ENCODE results near the gene BMPR1B. TPM values are rescaled to one million over a fixed set of nuclear protein-coding genes. Genes with fewer than 3 reads are reported as not detected.

The BMPR1B gene
- total RNA-seq, 1 experiment from 2014 or later = 0.35 TPM

DNA sequence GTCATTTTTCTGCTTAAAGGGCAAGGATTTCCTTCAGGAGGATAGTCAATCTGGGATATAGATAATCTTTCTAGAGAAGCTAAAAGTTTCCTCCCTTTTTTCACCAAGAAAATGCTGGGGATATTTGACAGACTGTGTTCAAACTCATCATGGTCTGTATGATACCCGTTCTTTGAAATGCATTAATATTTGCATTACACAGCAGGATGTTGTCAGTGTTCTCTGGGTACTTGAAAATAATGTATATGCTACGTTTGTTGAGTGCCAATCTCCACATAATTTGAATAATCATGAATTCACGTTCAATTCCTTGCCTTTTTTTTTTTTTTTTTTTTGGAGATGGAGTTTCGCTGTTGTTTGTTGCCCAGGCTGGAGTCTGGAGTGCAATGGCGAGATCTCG is 18.0 kb upstream of the BMPR1B start:
- Histone ChIP-seq H4K91ac (ENCODE audit: insufficient read length, low read depth, low read length) (no peak overlapping the region), H2AFZ (ENCODE audit: low read length) (no peak overlapping the region), H4K5ac (ENCODE audit: insufficient read length, low read depth, low read length) (no peak overlapping the region), H3T11ph (ENCODE audit: low read length) (no peak overlapping the region), H3K56ac (ENCODE audit: insufficient read length, low read depth, low read length) (no peak overlapping the region), H3K9ac (ENCODE audit: extremely low read depth, insufficient read length, low read length) (no peak overlapping the region), H2BK20ac (ENCODE audit: low read depth, low read length, poor library complexity, severe bottlenecking) (no peak overlapping the region), H3K79me2 (ENCODE audit: insufficient read depth, low read length) (no peaks in the 10 kb centered on the region), H3K27me3 (ENCODE audit: insufficient read depth, low read length) (no peaks in the 10 kb centered on the region), H3K18ac (ENCODE audit: insufficient read length, low read depth, low read length) (no peak overlapping the region), H3K9me3 (ENCODE audit: control insufficient read depth, low read depth, low read length) (no peaks in the 10 kb centered on the region), H3K23ac (ENCODE audit: insufficient read length, low read depth, low read length) (no peak overlapping the region), H3K23me2 (ENCODE audit: insufficient read length, low read depth, low read length, poor library complexity, severe bottlenecking) (no peaks in the 10 kb centered on the region), H4K20me1 (ENCODE audit: control insufficient read depth, insufficient read depth, insufficient read length) (no peaks in the 10 kb centered on the region), H2BK120ac (ENCODE audit: low read depth, low read length, poor library complexity, severe bottlenecking) (no peak overlapping the region), H4K8ac (replicated peaks; ENCODE audit: insufficient read length, low read depth, low read length) (no peak overlapping the region), H2BK5ac (ENCODE audit: insufficient read length, low read length) (no peak overlapping the region), H3K27ac (ENCODE audit: insufficient read length, low read depth, low read length) (no peak overlapping the region), H3K4me2 (ENCODE audit: insufficient read depth, insufficient read length, low read length) (no peak overlapping the region), H3K4ac (ENCODE audit: low read depth, low read length) (no peak overlapping the region), H3K79me1 (ENCODE audit: insufficient read depth, low read depth, low read length, poor library complexity, severe bottlenecking) (no peaks in the 10 kb centered on the region), H2AK5ac (ENCODE audit: insufficient read length, low read length) (no peak overlapping the region), H3K4me1 (ENCODE audit: insufficient read depth, low read length) (no peaks in the 10 kb centered on the region), H2BK15ac (ENCODE audit: low read depth, low read length) (no peak overlapping the region), H2BK12ac (ENCODE audit: insufficient read length, low read depth, low read length) (no peak overlapping the region), H3K14ac (ENCODE audit: insufficient read depth, low read length) (no peak overlapping the region)
- no peak overlapping the region for H3K4me3 Mint-ChIP-seq
- H3K36me3 Mint-ChIP-seq (ENCODE audit: insufficient read depth in 1 of 3, low read depth in 3 of 3) = no peaks in the 10 kb centered on the region
- no peak for DNase-seq
- no peaks in the 10 kb centered on the region for H3K27me3 Mint-ChIP-seq (ENCODE audit: low read depth)
- no peak overlapping the region for H3K27ac Mint-ChIP-seq
- H3K4me1 Mint-ChIP-seq = no peaks in the 10 kb centered on the region
- WGBS (ENCODE audit: extremely low coverage, insufficient read length, low lambda C conversion rate) = no CpG with 5 or more reads among the region's 6 CpGs
- no peaks in the 10 kb centered on the region for H3K9me3 Mint-ChIP-seq
- TF ChIP-seq, protein P1, sequence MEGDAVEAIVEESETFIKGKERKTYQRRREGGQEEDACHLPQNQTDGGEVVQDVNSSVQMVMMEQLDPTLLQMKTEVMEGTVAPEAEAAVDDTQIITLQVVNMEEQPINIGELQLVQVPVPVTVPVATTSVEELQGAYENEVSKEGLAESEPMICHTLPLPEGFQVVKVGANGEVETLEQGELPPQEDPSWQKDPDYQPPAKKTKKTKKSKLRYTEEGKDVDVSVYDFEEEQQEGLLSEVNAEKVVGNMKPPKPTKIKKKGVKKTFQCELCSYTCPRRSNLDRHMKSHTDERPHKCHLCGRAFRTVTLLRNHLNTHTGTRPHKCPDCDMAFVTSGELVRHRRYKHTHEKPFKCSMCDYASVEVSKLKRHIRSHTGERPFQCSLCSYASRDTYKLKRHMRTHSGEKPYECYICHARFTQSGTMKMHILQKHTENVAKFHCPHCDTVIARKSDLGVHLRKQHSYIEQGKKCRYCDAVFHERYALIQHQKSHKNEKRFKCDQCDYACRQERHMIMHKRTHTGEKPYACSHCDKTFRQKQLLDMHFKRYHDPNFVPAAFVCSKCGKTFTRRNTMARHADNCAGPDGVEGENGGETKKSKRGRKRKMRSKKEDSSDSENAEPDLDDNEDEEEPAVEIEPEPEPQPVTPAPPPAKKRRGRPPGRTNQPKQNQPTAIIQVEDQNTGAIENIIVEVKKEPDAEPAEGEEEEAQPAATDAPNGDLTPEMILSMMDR (conservative IDR thresholded peaks at IDR 0.05) = no peak

Data from H9 (cell line).